SK-N-MC (cell line): ENCODE results near the gene ADAMTS17.

Source experiments
- EZH2 ChIP-seq: fragments of 200-600 bp; sonication (generic); IDR thresholded peaks from one replicate; pipeline ENCODE4 v1.6.1; 2017; ENCODE audit warnings: antibody characterized with exemption
- FOXP2 ChIP-seq: optimal IDR thresholded peaks from 2 replicates; pipeline ENCODE3; 2011; ENCODE audit warnings: mild to moderate bottlenecking, moderate library complexity; ENCODE audit not compliant: insufficient read depth; ENCODE audit errors: extremely low read length, control extremely low read depth
- POLR2AphosphoS5 ChIP-seq: IDR thresholded peaks from 2 replicates; pipeline ENCODE4 v1.6.1; 2012; ENCODE audit warnings: mild to moderate bottlenecking, low read depth, low read length, borderline replicate concordance

- TF ChIP-seq EZH2 (no peak), POLR2AphosphoS5 (no peak), FOXP2 (no peak)
These were observed 22.9 kb downstream of the ADAMTS17 start for GRCh38 chr15:100318880-100319279.
